ENCODE measurements around the gene CYP1B1.

GRCh38 chr2:38104598-38104997, 28.6 kb upstream of the CYP1B1 start:
- TF ChIP-seq, protein P1, sequence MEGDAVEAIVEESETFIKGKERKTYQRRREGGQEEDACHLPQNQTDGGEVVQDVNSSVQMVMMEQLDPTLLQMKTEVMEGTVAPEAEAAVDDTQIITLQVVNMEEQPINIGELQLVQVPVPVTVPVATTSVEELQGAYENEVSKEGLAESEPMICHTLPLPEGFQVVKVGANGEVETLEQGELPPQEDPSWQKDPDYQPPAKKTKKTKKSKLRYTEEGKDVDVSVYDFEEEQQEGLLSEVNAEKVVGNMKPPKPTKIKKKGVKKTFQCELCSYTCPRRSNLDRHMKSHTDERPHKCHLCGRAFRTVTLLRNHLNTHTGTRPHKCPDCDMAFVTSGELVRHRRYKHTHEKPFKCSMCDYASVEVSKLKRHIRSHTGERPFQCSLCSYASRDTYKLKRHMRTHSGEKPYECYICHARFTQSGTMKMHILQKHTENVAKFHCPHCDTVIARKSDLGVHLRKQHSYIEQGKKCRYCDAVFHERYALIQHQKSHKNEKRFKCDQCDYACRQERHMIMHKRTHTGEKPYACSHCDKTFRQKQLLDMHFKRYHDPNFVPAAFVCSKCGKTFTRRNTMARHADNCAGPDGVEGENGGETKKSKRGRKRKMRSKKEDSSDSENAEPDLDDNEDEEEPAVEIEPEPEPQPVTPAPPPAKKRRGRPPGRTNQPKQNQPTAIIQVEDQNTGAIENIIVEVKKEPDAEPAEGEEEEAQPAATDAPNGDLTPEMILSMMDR (IDR thresholded peaks at IDR 0.05) = no peak
- no peak for TF ChIP-seq POLR2A (IDR thresholded peaks at IDR 0.05)

Data from thyroid gland (tissue), 4 donors.